ENCODE measurements around the gene OSBPL7.

OSBPL7 gene

GRCh38 chr17:47829870-47830269, 8.3 kb upstream of the OSBPL7 start:
- no peak overlapping the region for H2BK12ac ChIP-seq (ENCODE audit: low read length)
- no peak overlapping the region for H4K91ac ChIP-seq (ENCODE audit: low read depth, low read length, poor library complexity)
- H3K27ac ChIP-seq (replicated peaks; ENCODE audit: low read length): no peak overlapping the region
- H2BK120ac ChIP-seq (ENCODE audit: low read depth, low read length): no peak overlapping the region
- no peak overlapping the region for H3K4me2 ChIP-seq (ENCODE audit: insufficient read depth, low read length, poor library complexity, severe bottlenecking)
- H3K18ac ChIP-seq (ENCODE audit: low read length): no peak overlapping the region
- peaks cover 1% of the 10 kb centered on the region for H3K79me1 ChIP-seq (ENCODE audit: low read depth, low read length)
- no peak overlapping the region for H3K14ac ChIP-seq (ENCODE audit: low read length)
- H3K9me3 ChIP-seq (replicated peaks in 1 of 2; ENCODE audit: control insufficient read depth in 2 of 2, insufficient read depth in 1 of 2, low read depth in 1 of 2, low read length in 2 of 2): no peaks in the 10 kb centered on the region
- DNase-seq (ENCODE audit: low spot score): no peak
- H4K8ac ChIP-seq (ENCODE audit: low read depth, low read length): no peak overlapping the region
- no peak overlapping the region for H2BK15ac ChIP-seq (ENCODE audit: low read length)
- no peaks in the 10 kb centered on the region for H3K27me3 ChIP-seq (ENCODE audit: control insufficient read depth in 3 of 3, insufficient read depth in 3 of 3, low read depth in 1 of 3, low read length in 3 of 3)
- peaks cover 5% of the 10 kb centered on the region in 2 donors for H3K4me1 ChIP-seq (ENCODE audit: control insufficient read depth in 2 of 2, insufficient read depth in 1 of 2, low read depth in 1 of 2, low read length in 2 of 2)
- H2AFZ ChIP-seq (ENCODE audit: low read length): no peak overlapping the region
- H3K36me3 ChIP-seq (replicated peaks in 1 of 2; ENCODE audit: control insufficient read depth in 2 of 2, insufficient read depth in 2 of 2, low read length in 2 of 2): peaks cover 21 to 38% of the 10 kb centered on the region in 2 donors
- no peak overlapping the region for H3K9ac ChIP-seq (ENCODE audit: low read depth, low read length, poor library complexity)
- H2AK5ac ChIP-seq (ENCODE audit: low read depth, low read length): no peak overlapping the region
- no peak overlapping the region for H3K4ac ChIP-seq (ENCODE audit: low read length)
- H3K23ac ChIP-seq (ENCODE audit: low read depth, low read length, poor library complexity): no peak overlapping the region
- no peak overlapping the region for H2BK5ac ChIP-seq (ENCODE audit: low read length)
- no CpG with 5 or more reads among the region's 3 CpGs for WGBS, 2 donors (ENCODE audit: extremely low coverage in 2 of 2, insufficient read length in 2 of 2, insufficient replicate concordance in 1 of 2)
- H3K4me3 ChIP-seq (ENCODE audit: low read length in 2 of 2): no peak overlapping the region

- Histone ChIP-seq H2BK5ac (ENCODE audit: low read length) (no peak overlapping the region), H3K9me3 (replicated peaks in 1 of 2; ENCODE audit: control insufficient read depth in 2 of 2, insufficient read depth in 1 of 2, low read depth in 1 of 2, low read length in 2 of 2) (no peaks in the 10 kb centered on the region), H3K4ac (ENCODE audit: low read length) (no peak overlapping the region), H2BK15ac (ENCODE audit: low read length) (no peak overlapping the region), H3K27ac (replicated peaks; ENCODE audit: low read length) (no peak overlapping the region), H3K14ac (ENCODE audit: low read length) (no peak overlapping the region), H3K79me1 (ENCODE audit: low read depth, low read length) (peaks cover 4% of the 10 kb centered on the region), H2BK12ac (ENCODE audit: low read length) (no peak overlapping the region), H3K4me3 (ENCODE audit: low read length in 2 of 2) (no peak overlapping the region), H3K18ac (ENCODE audit: low read length) (no peak overlapping the region), H3K4me1 (ENCODE audit: control insufficient read depth in 2 of 2, insufficient read depth in 1 of 2, low read depth in 1 of 2, low read length in 2 of 2) (peaks cover 7 to 9% of the 10 kb centered on the region in 2 donors), H3K4me2 (ENCODE audit: insufficient read depth, low read length, poor library complexity, severe bottlenecking) (no peak overlapping the region), H3K36me3 (replicated peaks in 1 of 2; ENCODE audit: control insufficient read depth in 2 of 2, insufficient read depth in 2 of 2, low read length in 2 of 2) (peaks cover 32 to 43% of the 10 kb centered on the region in 2 donors), H2AK5ac (ENCODE audit: low read depth, low read length) (no peak overlapping the region), H2BK120ac (ENCODE audit: low read depth, low read length) (no peak overlapping the region), H2AFZ (ENCODE audit: low read length) (no peak overlapping the region), H4K8ac (ENCODE audit: low read depth, low read length) (no peak overlapping the region), H3K27me3 (ENCODE audit: control insufficient read depth in 3 of 3, insufficient read depth in 3 of 3, low read depth in 1 of 3, low read length in 3 of 3) (no peaks in the 10 kb centered on the region), H4K91ac (ENCODE audit: low read depth, low read length, poor library complexity) (no peak overlapping the region), H3K9ac (ENCODE audit: low read depth, low read length, poor library complexity) (no peak overlapping the region), H3K23ac (ENCODE audit: low read depth, low read length, poor library complexity) (no peak overlapping the region)
- DNase-seq (ENCODE audit: low spot score): no peak
- no CpG with 5 or more reads among the region's 4 CpGs for WGBS, 2 donors (ENCODE audit: extremely low coverage in 2 of 2, insufficient read length in 2 of 2, insufficient replicate concordance in 1 of 2)
These were observed 1.9 kb upstream of the OSBPL7 start for GRCh38 chr17:47823519-47823918.

- peaks cover 4% of the 10 kb centered on the region for H3K79me1 ChIP-seq (ENCODE audit: low read depth, low read length)
- no peak overlapping the region for H2BK15ac ChIP-seq (ENCODE audit: low read length)
- no peak overlapping the region for H2AFZ ChIP-seq (ENCODE audit: low read length)
- H2BK5ac ChIP-seq (ENCODE audit: low read length): no peak overlapping the region
- no peak overlapping the region for H3K18ac ChIP-seq (ENCODE audit: low read length)
- no peak overlapping the region for H3K23ac ChIP-seq (ENCODE audit: low read depth, low read length, poor library complexity)
- no peak overlapping the region for H2AK5ac ChIP-seq (ENCODE audit: low read depth, low read length)
- H2BK12ac ChIP-seq (ENCODE audit: low read length): no peak overlapping the region
- no peaks in the 10 kb centered on the region for H3K27me3 ChIP-seq (ENCODE audit: control insufficient read depth in 3 of 3, insufficient read depth in 3 of 3, low read depth in 1 of 3, low read length in 3 of 3)
- no CpG with 5 or more reads among the region's 4 CpGs for WGBS, 2 donors (ENCODE audit: extremely low coverage in 2 of 2, insufficient read length in 2 of 2, insufficient replicate concordance in 1 of 2)
- no peak overlapping the region for H2BK120ac ChIP-seq (ENCODE audit: low read depth, low read length)
- no peak overlapping the region for H3K4me3 ChIP-seq (ENCODE audit: low read length in 2 of 2)
- no peak overlapping the region for H3K4me2 ChIP-seq (ENCODE audit: insufficient read depth, low read length, poor library complexity, severe bottlenecking)
- no peak overlapping the region for H3K4ac ChIP-seq (ENCODE audit: low read length)
- peaks cover 7 to 9% of the 10 kb centered on the region in 2 donors for H3K4me1 ChIP-seq (ENCODE audit: control insufficient read depth in 2 of 2, insufficient read depth in 1 of 2, low read depth in 1 of 2, low read length in 2 of 2)
- H4K91ac ChIP-seq (ENCODE audit: low read depth, low read length, poor library complexity): no peak overlapping the region
- H3K9ac ChIP-seq (ENCODE audit: low read depth, low read length, poor library complexity): no peak overlapping the region
- H3K27ac ChIP-seq (replicated peaks; ENCODE audit: low read length): no peak overlapping the region
- no peaks in the 10 kb centered on the region for H3K9me3 ChIP-seq (replicated peaks in 1 of 2; ENCODE audit: control insufficient read depth in 2 of 2, insufficient read depth in 1 of 2, low read depth in 1 of 2, low read length in 2 of 2)
- peaks cover 28 to 37% of the 10 kb centered on the region in 2 donors for H3K36me3 ChIP-seq (replicated peaks in 1 of 2; ENCODE audit: control insufficient read depth in 2 of 2, insufficient read depth in 2 of 2, low read length in 2 of 2)
- no peak overlapping the region for H4K8ac ChIP-seq (ENCODE audit: low read depth, low read length)
- no peak overlapping the region for H3K14ac ChIP-seq (ENCODE audit: low read length)
- DNase-seq (ENCODE audit: low spot score): no peak
These were observed 1.2 kb upstream of the OSBPL7 start for GRCh38 chr17:47822785-47823184.

GRCh38 chr17:47821031-47821423, 567 bp downstream of the OSBPL7 start:
- Histone ChIP-seq H3K14ac (ENCODE audit: low read length) (peak overlapping the region; percentile 71), H3K27me3 (ENCODE audit: control insufficient read depth in 3 of 3, insufficient read depth in 3 of 3, low read depth in 1 of 3, low read length in 3 of 3) (no peaks in the 10 kb centered on the region), H2BK12ac (ENCODE audit: low read length) (no peak overlapping the region), H3K4me3 (ENCODE audit: low read length in 2 of 2) (peak overlapping the region; percentile 90 to 94), H4K8ac (ENCODE audit: low read depth, low read length) (peak overlapping the region; percentile 82), H3K4me2 (ENCODE audit: insufficient read depth, low read length, poor library complexity, severe bottlenecking) (peak overlapping the region; percentile 86), H3K27ac (replicated peaks; ENCODE audit: low read length) (no peak overlapping the region), H3K79me1 (ENCODE audit: low read depth, low read length) (peaks cover 4% of the 10 kb centered on the region), H3K4me1 (ENCODE audit: control insufficient read depth in 2 of 2, insufficient read depth in 1 of 2, low read depth in 1 of 2, low read length in 2 of 2) (peaks cover 7 to 9% of the 10 kb centered on the region in 2 donors), H3K36me3 (replicated peaks in 1 of 2; ENCODE audit: control insufficient read depth in 2 of 2, insufficient read depth in 2 of 2, low read length in 2 of 2) (peaks cover 19 to 22% of the 10 kb centered on the region in 2 donors), H3K18ac (ENCODE audit: low read length) (peak overlapping the region; percentile 57), H3K9me3 (replicated peaks in 1 of 2; ENCODE audit: control insufficient read depth in 2 of 2, insufficient read depth in 1 of 2, low read depth in 1 of 2, low read length in 2 of 2) (no peaks in the 10 kb centered on the region), H2AK5ac (ENCODE audit: low read depth, low read length) (peak overlapping the region; percentile 70), H4K91ac (ENCODE audit: low read depth, low read length, poor library complexity) (no peak overlapping the region), H2AFZ (ENCODE audit: low read length) (peak overlapping the region; percentile 88), H3K4ac (ENCODE audit: low read length) (no peak overlapping the region), H3K9ac (ENCODE audit: low read depth, low read length, poor library complexity) (peak overlapping the region; percentile 92), H3K23ac (ENCODE audit: low read depth, low read length, poor library complexity) (peak overlapping the region; percentile 87), H2BK5ac (ENCODE audit: low read length) (peak overlapping the region; percentile 2), H2BK120ac (ENCODE audit: low read depth, low read length) (no peak overlapping the region), H2BK15ac (ENCODE audit: low read length) (no peak overlapping the region)
- DNase-seq (ENCODE audit: low spot score): no peak
- WGBS, 2 donors (ENCODE audit: extremely low coverage in 2 of 2, insufficient read length in 2 of 2, insufficient replicate concordance in 1 of 2): no CpG with 5 or more reads among the region's 4 CpGs
